HL-60/S4 treated with retinoic acid at 250 ng/mL for 4 days and 3 days (cell line): ENCODE measurements around the gene PTBP2.
"Not testable (repeated sequence)": the region's sequence is repeated elsewhere in the genome, so short reads cannot be mapped to it uniquely, and the experiment has no call there.

ENCODE experiments used
- in situ Hi-C: fragments of 300-500 bp; cut with MboI; formaldehyde crosslinking; loops from 2 replicates; pipeline ENCODE4 v1.7.0; 2022; ENCODE audit warnings: low sequenced_read_pairs

Gene PTBP2

GRCh38 chr1:96730574-96731298 is 9.2 kb downstream of the PTBP2 start:
- in situ Hi-C loops = no loop called here

GRCh38 chr1:96741335-96741734 is 19.8 kb downstream of the PTBP2 start:
- in situ Hi-C loops = no loop called here

GRCh38 chr1:96746440-96747420 is 25.1 kb downstream of the PTBP2 start:
- in situ Hi-C loops = no loop called here

- in situ Hi-C loops = no loop called here
These were observed 26.0 kb downstream of the PTBP2 start for GRCh38 chr1:96747565-96747964.

GRCh38 chr1:96748078-96748477 is 26.5 kb downstream of the PTBP2 start:
- in situ Hi-C loops = no loop called here

- in situ Hi-C loops = no loop called here
These were observed 28.0 kb downstream of the PTBP2 start for GRCh38 chr1:96749618-96750017.

GRCh38 chr1:96752394-96752793 is 30.8 kb downstream of the PTBP2 start:
- in situ Hi-C loops = no loop called here

GRCh38 chr1:96756789-96757188 is 35.2 kb downstream of the PTBP2 start:
- in situ Hi-C loops = no loop called here

- in situ Hi-C loops = not testable (repeated sequence)
These were observed 41.0 kb downstream of the PTBP2 start for GRCh38 chr1:96762586-96762985.

GRCh38 chr1:96763514-96763913 is 41.9 kb downstream of the PTBP2 start:
- in situ Hi-C loops = no loop called here

GRCh38 chr1:96764469-96764868 is 42.9 kb downstream of the PTBP2 start:
- in situ Hi-C loops = no loop called here

GRCh38 chr1:96771847-96772246 is 50.3 kb downstream of the PTBP2 start:
- in situ Hi-C loops = no loop called here

- in situ Hi-C loops = no loop called here
These were observed 50.8 kb downstream of the PTBP2 start for GRCh38 chr1:96772349-96772748.

- in situ Hi-C loops = no loop called here
These were observed 51.4 kb downstream of the PTBP2 start for GRCh38 chr1:96772972-96773371.

- in situ Hi-C loops = no loop called here
These were observed 60.6 kb downstream of the PTBP2 start for GRCh38 chr1:96782206-96782605.

- in situ Hi-C loops = no loop called here
These were observed 61.3 kb downstream of the PTBP2 start for GRCh38 chr1:96782856-96783255.

GRCh38 chr1:96790599-96790998 is 69.0 kb downstream of the PTBP2 start:
- in situ Hi-C loops = no loop called here

GRCh38 chr1:96792220-96792619 is 70.6 kb downstream of the PTBP2 start:
- in situ Hi-C loops = no loop called here

GRCh38 chr1:96801696-96802095 is 80.1 kb downstream of the PTBP2 start:
- in situ Hi-C loops = not testable (repeated sequence)

GRCh38 chr1:96804648-96805047 is 83.1 kb downstream of the PTBP2 start:
- in situ Hi-C loops = no loop called here

- in situ Hi-C loops = no loop called here
These were observed 86.6 kb downstream of the PTBP2 start for GRCh38 chr1:96808191-96808590.

GRCh38 chr1:96815914-96816313 is 94.3 kb downstream of the PTBP2 start:
- in situ Hi-C loops = no loop called here
